ENCODE measurements around the gene NR1D1.

Gene NR1D1

GRCh38 chr17:40063901-40064531, 36.4 kb downstream of the NR1D1 start (continued):
- TF ChIP-seq ZNF639 (tag by site-specific recombination; IDR thresholded peaks at IDR 0.05) (no peak), ZNF214 (tag by site-specific recombination; IDR thresholded peaks at IDR 0.05; ENCODE audit: borderline replicate concordance) (no peak)

- POLR2A ChIA-PET = interaction anchor here (0.6 to 2.4 kb wide), 12 partner anchors 9 to 105 kb away, joined by 3 to 12 read pairs (median 3); partner anchors contain the start of genes CASC3 and MED24
- H3K4me1 ChIP-seq (ENCODE audit: control insufficient read depth, insufficient read depth, low read length) = peaks cover 17% of the 10 kb centered on the region
- TF ChIP-seq KLF8 (tag by site-specific recombination; IDR thresholded peaks at IDR 0.05) (0 out of 2 replicates have a peak, but pooled peaks have one; percentile 9), TRIM28 (IDR thresholded peaks at IDR 0.05; ENCODE audit: borderline replicate concordance, low read length) (no peak), ZBTB1 (tag by site-specific recombination; IDR thresholded peaks at IDR 0.05) (no peak), BCL6B (tag by site-specific recombination; IDR thresholded peaks at IDR 0.05) (no peak), ZBTB44 (tag by site-specific recombination; IDR thresholded peaks at IDR 0.05) (peak; percentile 51; the same call in 1 of the 2 replicates), ZNF423 (tag by site-specific recombination; IDR thresholded peaks at IDR 0.05) (peak; percentile 18; the same call in 1 of the 2 replicates), ZIC2 (tag by site-specific recombination; IDR thresholded peaks at IDR 0.05) (peak; percentile 92), ZNF341 (tag by site-specific recombination; IDR thresholded peaks at IDR 0.05; ENCODE audit: low read depth) (peak; percentile 40), SP2 (tag by site-specific recombination; IDR thresholded peaks at IDR 0.05) (peak; percentile 19; the same call in 1 of the 2 replicates), ZNF561 (tag by site-specific recombination; IDR thresholded peaks at IDR 0.05; ENCODE audit: borderline replicate concordance) (0 out of 2 replicates have a peak, but pooled peaks have one; percentile 35), WT1 (tag by site-specific recombination; IDR thresholded peaks at IDR 0.05) (no peak), ZNF513 (tag by site-specific recombination; IDR thresholded peaks at IDR 0.05) (no peak), SCRT1 (tag by site-specific recombination; IDR thresholded peaks at IDR 0.05; ENCODE audit: borderline replicate concordance) (no peak), ZBTB8A (tag by site-specific recombination; IDR thresholded peaks at IDR 0.05) (peak; percentile 87), ZNF398 (tag by site-specific recombination; IDR thresholded peaks at IDR 0.05) (peak; percentile 98), ZNF501 (tag by site-specific recombination; IDR thresholded peaks at IDR 0.05) (no peak), YY1 (tag by site-specific recombination; IDR thresholded peaks at IDR 0.05) (peak; percentile 24; the same call in 1 of the 2 replicates), GLIS1 (tag by site-specific recombination; IDR thresholded peaks at IDR 0.05) (peak; percentile 66; the same call in 1 of the 2 replicates), ZBTB10 (tag by site-specific recombination; IDR thresholded peaks at IDR 0.05) (peak; percentile 32; the same call in 1 of the 2 replicates), ZBTB20 (tag by site-specific recombination; IDR thresholded peaks at IDR 0.05) (peak; percentile 99), ZNF239 (tag by site-specific recombination; IDR thresholded peaks at IDR 0.05) (no peak), EGR2 (tag by site-specific recombination; IDR thresholded peaks at IDR 0.05; ENCODE audit: low read depth) (0 out of 2 replicates have a peak, but pooled peaks have one; percentile 4), OSR2 (tag by site-specific recombination; IDR thresholded peaks at IDR 0.05) (no peak)
Observed at GRCh38 chr17:40063187-40063771, 37.1 kb downstream of the NR1D1 start.

More at GRCh38 chr17:40063187-40063771, 37.1 kb downstream of the NR1D1 start:
- CTCF ChIA-PET = interaction anchor here (0.7 to 10.6 kb wide), 9 partner anchors 9 to 355 kb away, joined by 3 to 166 read pairs (median 4); partner anchors contain the start of gene MED24
- peak overlapping the region; percentile 86; the same call in 1 of the 2 replicates for H3K27ac ChIP-seq (ENCODE audit: extremely low read depth, low read depth, low read length)
- no peaks in the 10 kb centered on the region for H3K9me3 ChIP-seq (ENCODE audit: control insufficient read depth, insufficient read depth, low read depth, low read length)
- peak overlapping the region; percentile 84 for H3K4me3 ChIP-seq (ENCODE audit: low read depth, low read length)
- no peaks in the 10 kb centered on the region for H3K36me3 ChIP-seq (ENCODE audit: control insufficient read depth in 2 of 2, insufficient read depth in 1 of 2, low read length in 2 of 2)

Measured in HEK293 (cell line).